ENCODE data around the gene SEMA5A. TPM values are rescaled to one million over a fixed set of nuclear protein-coding genes. Genes with fewer than 3 reads are reported as not detected.
A peak's percentile ranks its signal among the peaks of the same experiment; 100 is the strongest.

SEMA5A gene
- polyA plus RNA-seq, 1 donor from 2014 or later: not detected

- no peak overlapping the region for H3K4me3 Mint-ChIP-seq
- H3K9me3 Mint-ChIP-seq: peaks cover 0 to 9% (median 0%) of the 10 kb centered on the region in 3 donors
- H3K36me3 Mint-ChIP-seq: no peaks in the 10 kb centered on the region
- no peaks in the 10 kb centered on the region for H3K4me1 Mint-ChIP-seq
- H3K27ac Mint-ChIP-seq: no peak overlapping the region
- no peaks in the 10 kb centered on the region for H3K27me3 Mint-ChIP-seq
These were observed 323.6 kb downstream of the SEMA5A start for GRCh38 chr5:9222054-9222976.

DNA sequence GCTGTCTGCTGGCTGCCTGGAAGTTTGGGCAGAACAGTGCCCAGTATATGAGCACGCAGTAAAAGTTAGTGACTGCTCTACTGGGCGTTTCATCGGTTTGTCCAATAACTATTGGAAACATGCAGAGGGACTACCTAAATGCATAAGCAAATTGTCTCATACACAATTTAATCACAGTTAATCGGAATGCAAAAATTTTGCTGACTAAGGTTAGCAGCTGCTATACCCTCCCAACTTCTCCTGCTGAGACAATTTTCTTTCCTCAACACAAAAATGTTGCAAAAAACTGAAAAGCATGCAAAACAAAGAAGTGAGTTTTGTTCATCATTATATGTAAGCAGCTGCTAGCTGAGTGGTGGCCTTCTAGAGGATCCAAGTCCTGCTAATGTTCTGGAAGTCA, 327.5 kb downstream of the SEMA5A start:
- Mint-ChIP-seq H3K36me3 (no peaks in the 10 kb centered on the region), H3K27me3 (peaks cover 1% of the 10 kb centered on the region), H3K4me1 (no peaks in the 10 kb centered on the region), H3K4me3 (no peak overlapping the region), H3K9me3 (peaks cover 0 to 2% (median 0%) of the 10 kb centered on the region in 3 donors), H3K27ac (no peak overlapping the region)

DNA sequence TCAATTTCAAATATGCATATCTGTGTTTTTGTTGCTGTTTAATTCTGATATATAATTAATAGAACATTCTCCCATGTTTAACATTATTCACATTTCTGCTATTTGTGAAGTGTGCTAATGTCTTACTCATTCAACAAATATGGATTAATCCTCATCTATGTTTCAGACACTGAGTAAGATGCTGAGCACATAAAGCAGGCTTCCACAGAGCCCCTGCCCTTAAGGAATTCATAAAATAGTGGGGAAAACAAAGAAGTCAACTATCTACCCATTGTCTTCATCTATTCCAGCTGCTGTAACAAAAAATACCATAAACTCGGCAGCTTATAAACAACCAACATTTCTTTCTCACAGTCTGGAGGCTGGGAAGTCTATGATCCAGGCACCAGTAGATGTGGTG, 333.3 kb downstream of the SEMA5A start:
- Mint-ChIP-seq H3K9me3 (peaks cover 0 to 2% (median 0%) of the 10 kb centered on the region in 3 donors), H3K27ac (no peak overlapping the region), H3K36me3 (no peaks in the 10 kb centered on the region), H3K27me3 (peaks cover 3% of the 10 kb centered on the region), H3K4me3 (no peak overlapping the region), H3K4me1 (no peaks in the 10 kb centered on the region)

DNA sequence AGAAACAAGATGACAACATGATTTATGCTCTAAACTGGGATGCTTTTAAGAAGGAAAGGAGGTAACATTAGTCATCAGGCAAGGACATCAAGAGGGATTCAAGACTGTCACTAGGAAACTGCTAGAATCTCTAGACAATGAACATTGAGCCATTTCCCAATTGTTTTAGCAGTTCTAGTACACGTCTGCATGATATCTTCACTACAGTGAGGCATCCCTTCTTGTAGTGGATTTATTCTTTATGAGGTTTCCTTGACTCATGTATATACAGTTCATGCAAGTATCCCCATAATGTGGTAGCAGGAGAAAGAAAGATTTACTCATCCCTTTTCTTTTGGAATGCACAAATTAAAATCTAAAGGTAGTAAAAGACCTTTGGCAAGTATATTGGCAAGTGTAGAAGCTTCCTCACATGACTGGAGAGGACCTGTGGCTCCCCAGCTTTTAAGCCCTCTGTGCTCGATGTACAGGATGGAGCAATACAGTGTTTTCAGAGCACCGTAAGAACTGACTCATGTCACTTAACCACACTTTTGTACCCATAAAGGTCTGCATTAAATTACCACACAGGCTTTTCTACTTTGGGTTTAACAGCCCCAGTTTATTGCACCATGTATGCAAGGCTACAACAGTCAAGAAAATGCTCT, 335.9 kb downstream of the SEMA5A start:
- Mint-ChIP-seq H3K27me3 (peaks cover 3% of the 10 kb centered on the region), H3K27ac (no peak overlapping the region), H3K9me3 (peaks cover 0 to 2% (median 0%) of the 10 kb centered on the region in 3 donors), H3K36me3 (no peaks in the 10 kb centered on the region), H3K4me3 (no peak overlapping the region), H3K4me1 (no peaks in the 10 kb centered on the region)

DNA sequence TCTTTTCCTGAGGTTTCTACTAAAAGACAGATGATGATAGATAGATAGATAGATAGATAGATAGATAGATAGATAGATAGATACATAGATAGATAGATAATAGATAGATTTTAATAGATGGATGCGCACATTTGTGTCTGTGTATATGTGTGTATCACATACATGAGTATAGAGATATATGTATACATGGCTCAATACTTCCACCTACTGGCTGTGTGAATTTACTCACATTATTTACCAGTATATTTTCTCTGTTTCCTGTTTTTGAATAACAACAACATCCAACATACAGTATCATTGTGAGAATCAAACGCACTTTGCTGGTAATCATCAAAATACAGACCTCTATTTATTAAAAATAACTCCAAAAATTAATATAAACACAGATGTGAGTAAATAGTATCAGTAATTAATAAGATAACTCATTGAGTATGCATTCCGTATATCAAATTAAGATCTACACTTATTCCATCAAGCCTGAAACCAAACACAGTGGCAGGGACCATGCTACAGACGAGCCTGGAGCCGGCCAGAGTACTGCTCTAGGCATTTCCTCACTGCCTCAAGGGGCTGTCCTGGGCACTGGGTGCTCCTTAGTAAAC, 338.0 kb downstream of the SEMA5A start:
- H3K27ac Mint-ChIP-seq: no peak overlapping the region
- H3K4me3 Mint-ChIP-seq: no peak overlapping the region
- no peaks in the 10 kb centered on the region for H3K4me1 Mint-ChIP-seq
- peaks cover 0 to 2% (median 0%) of the 10 kb centered on the region in 3 donors for H3K9me3 Mint-ChIP-seq
- peaks cover 1% of the 10 kb centered on the region for H3K27me3 Mint-ChIP-seq
- H3K36me3 Mint-ChIP-seq: no peaks in the 10 kb centered on the region

DNA sequence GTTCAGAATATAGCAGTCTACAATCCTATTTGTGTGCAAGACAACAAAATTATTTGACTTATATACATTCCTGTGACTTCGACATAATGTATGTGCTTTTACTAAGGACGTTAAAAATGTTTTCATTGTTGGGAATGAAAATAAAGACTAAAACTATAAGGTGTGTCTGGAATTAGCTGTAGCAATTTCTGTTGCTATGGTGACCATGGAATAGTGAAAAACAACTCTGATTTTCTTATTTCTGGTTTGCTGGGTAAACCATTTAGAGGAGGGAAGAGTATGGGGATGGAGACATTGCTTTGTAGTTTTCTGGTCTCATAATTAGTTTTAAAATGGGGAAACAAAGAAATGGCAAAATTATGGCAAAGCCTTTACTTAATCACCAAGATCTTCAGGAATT, 343.2 kb downstream of the SEMA5A start:
- no peak overlapping the region for H3K27ac Mint-ChIP-seq
- H3K9me3 Mint-ChIP-seq: peaks cover 0 to 5% (median 0%) of the 10 kb centered on the region in 3 donors

DNA sequence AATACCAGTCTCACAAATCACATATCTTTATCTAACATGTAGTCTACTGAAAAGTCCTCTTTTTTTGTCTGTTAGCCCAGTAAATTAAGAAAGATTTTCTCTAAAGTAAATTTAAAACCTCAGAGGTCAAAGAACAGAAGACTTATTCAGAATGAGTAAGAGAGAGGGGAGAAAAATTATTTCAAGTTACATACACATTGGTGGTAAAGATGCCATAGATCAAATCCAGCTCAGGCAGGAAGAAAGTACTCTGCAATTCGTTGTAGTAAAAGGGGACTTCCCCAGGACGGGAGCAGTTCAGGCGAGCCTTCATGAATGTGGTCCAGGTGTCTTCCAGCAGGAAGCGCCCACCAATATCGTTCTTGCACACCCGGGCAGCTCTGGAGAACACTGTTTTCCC, 344.1 kb downstream of the SEMA5A start:
- H3K9me3 Mint-ChIP-seq: peaks cover 0 to 5% (median 0%) of the 10 kb centered on the region in 3 donors
- H3K4me1 Mint-ChIP-seq: peaks cover 0 to 6% (median 1%) of the 10 kb centered on the region in 3 donors
- no peak overlapping the region for H3K4me3 Mint-ChIP-seq
- no peaks in the 10 kb centered on the region for H3K36me3 Mint-ChIP-seq
- H3K27ac Mint-ChIP-seq: no peak overlapping the region
- H3K27me3 Mint-ChIP-seq: peaks cover 1% of the 10 kb centered on the region

More for the DNA sequence above, 343.2 kb downstream of the SEMA5A start:
- H3K4me1 Mint-ChIP-seq: peaks cover 0 to 3% (median 1%) of the 10 kb centered on the region in 3 donors
- H3K4me3 Mint-ChIP-seq: no peak overlapping the region
- H3K36me3 Mint-ChIP-seq: no peaks in the 10 kb centered on the region
- peaks cover 1% of the 10 kb centered on the region for H3K27me3 Mint-ChIP-seq

GRCh38 chr5:9201011-9201410, 344.9 kb downstream of the SEMA5A start:
- Mint-ChIP-seq H3K27ac (no peak overlapping the region), H3K4me1 (peaks cover 0 to 6% (median 1%) of the 10 kb centered on the region in 3 donors), H3K36me3 (no peaks in the 10 kb centered on the region), H3K9me3 (peaks cover 0 to 7% (median 0%) of the 10 kb centered on the region in 3 donors), H3K4me3 (no peak overlapping the region), H3K27me3 (peaks cover 1% of the 10 kb centered on the region)

DNA sequence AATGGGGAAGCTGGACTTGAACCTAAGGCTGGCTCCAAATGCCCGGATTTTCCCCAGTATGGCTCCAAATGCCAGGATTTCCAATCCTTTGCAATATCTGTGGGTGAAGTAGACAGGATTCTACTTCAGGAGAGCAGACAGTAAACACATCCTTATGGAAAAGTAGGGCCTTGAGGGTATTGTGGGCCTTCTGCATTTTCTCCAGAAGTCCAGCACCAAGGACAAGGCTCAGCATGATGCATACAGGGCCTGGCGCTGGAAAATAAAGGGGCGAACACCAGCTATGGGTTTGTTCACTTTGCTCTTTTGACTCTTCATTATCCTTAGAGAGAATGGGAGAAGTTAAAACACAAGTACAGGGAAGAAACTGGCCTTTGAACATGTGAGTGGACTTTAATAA, 347.5 kb downstream of the SEMA5A start:
- no peak overlapping the region for H3K4me3 Mint-ChIP-seq
- peaks cover 1% of the 10 kb centered on the region for H3K27me3 Mint-ChIP-seq
- no peaks in the 10 kb centered on the region for H3K36me3 Mint-ChIP-seq
- peaks cover 0 to 7% (median 0%) of the 10 kb centered on the region in 3 donors for H3K9me3 Mint-ChIP-seq
- H3K4me1 Mint-ChIP-seq: peaks cover 0 to 6% (median 1%) of the 10 kb centered on the region in 3 donors
- no peak overlapping the region for H3K27ac Mint-ChIP-seq

- Mint-ChIP-seq H3K27me3 (peaks cover 1% of the 10 kb centered on the region), H3K36me3 (no peaks in the 10 kb centered on the region), H3K9me3 (peaks cover 0 to 7% (median 0%) of the 10 kb centered on the region in 3 donors), H3K4me3 (no peak overlapping the region), H3K27ac (no peak overlapping the region), H3K4me1 (peaks cover 0 to 6% (median 1%) of the 10 kb centered on the region in 3 donors)
These were observed 348.0 kb downstream of the SEMA5A start for GRCh38 chr5:9197881-9198260.

DNA sequence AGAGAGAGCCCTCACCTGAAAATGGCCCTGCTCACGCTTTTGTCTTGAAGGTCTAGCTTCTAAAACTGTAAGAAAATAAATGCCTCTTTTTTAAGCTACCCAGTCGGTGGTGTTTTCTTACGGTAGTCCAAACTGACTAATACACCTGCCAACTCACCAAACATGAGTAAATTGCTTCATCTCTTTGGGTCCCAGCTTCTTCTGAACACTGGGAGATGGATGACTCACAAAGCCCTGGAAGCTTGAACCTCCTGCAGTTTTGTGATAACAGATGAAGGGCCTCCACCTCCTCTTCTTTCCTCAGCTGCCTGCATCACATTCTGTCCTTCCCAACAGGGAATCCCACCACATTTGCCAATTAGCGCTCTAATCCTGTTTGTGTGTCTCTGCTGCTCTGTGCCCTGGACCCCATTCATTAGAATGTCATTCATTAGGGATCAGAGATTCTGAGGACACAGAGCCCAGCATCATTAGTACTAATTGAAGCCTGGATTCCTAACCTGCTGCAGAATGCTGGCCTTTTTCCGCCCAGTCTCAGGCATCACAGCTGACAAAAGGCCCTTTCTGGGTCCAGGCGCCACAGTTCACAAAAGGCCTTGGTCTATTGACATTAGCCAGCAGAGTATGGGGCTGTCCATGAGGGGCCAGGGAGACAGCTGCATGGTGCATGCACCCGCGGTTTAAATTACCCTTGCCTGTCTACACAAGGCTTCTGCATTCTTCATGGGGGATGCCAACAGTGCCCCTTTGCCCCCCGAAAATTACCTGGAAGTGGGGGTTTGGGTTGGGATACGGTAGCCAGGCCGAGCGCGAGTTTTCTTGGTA, 349.3 kb downstream of the SEMA5A start:
- Mint-ChIP-seq H3K27ac (no peak overlapping the region), H3K4me3 (peak overlapping the region in 1 of 4 donors; percentile 59), H3K9me3 (peaks cover 0 to 7% (median 0%) of the 10 kb centered on the region in 3 donors), H3K4me1 (peaks cover 0 to 6% (median 1%) of the 10 kb centered on the region in 3 donors), H3K27me3 (peaks cover 1% of the 10 kb centered on the region), H3K36me3 (no peaks in the 10 kb centered on the region)

GRCh38 chr5:9194509-9194908, 351.4 kb downstream of the SEMA5A start:
- peaks cover 1% of the 10 kb centered on the region for H3K27me3 Mint-ChIP-seq
- peaks cover 0 to 6% (median 1%) of the 10 kb centered on the region in 3 donors for H3K4me1 Mint-ChIP-seq
- peaks cover 0 to 6% (median 0%) of the 10 kb centered on the region in 3 donors for H3K9me3 Mint-ChIP-seq
- no peaks in the 10 kb centered on the region for H3K36me3 Mint-ChIP-seq
- H3K27ac Mint-ChIP-seq: no peak overlapping the region
- H3K4me3 Mint-ChIP-seq: no peak overlapping the region

GRCh38 chr5:9192266-9192665, 353.6 kb downstream of the SEMA5A start:
- no peak overlapping the region for H3K27ac Mint-ChIP-seq
- no peaks in the 10 kb centered on the region for H3K27me3 Mint-ChIP-seq
- H3K4me3 Mint-ChIP-seq: no peak overlapping the region
- H3K4me1 Mint-ChIP-seq: no peaks in the 10 kb centered on the region
- H3K9me3 Mint-ChIP-seq: peaks cover 0 to 3% (median 0%) of the 10 kb centered on the region in 3 donors
- no peaks in the 10 kb centered on the region for H3K36me3 Mint-ChIP-seq

GRCh38 chr5:9189681-9190080, 356.2 kb downstream of the SEMA5A start:
- Mint-ChIP-seq H3K4me3 (no peak overlapping the region), H3K27ac (no peak overlapping the region), H3K27me3 (peaks cover 1% of the 10 kb centered on the region), H3K9me3 (no peaks in the 10 kb centered on the region), H3K4me1 (no peaks in the 10 kb centered on the region), H3K36me3 (no peaks in the 10 kb centered on the region)

Data from IgD-negative memory B cell (primary cell).